ENCODE measurements around the gene TMEM203. TPM values are rescaled to one million over a fixed set of nuclear protein-coding genes. Genes with fewer than 3 reads are reported as not detected.

TMEM203 gene
- total RNA-seq, 2 donors from 2014 or later, result 34.0 to 39.5 TPM

DNA sequence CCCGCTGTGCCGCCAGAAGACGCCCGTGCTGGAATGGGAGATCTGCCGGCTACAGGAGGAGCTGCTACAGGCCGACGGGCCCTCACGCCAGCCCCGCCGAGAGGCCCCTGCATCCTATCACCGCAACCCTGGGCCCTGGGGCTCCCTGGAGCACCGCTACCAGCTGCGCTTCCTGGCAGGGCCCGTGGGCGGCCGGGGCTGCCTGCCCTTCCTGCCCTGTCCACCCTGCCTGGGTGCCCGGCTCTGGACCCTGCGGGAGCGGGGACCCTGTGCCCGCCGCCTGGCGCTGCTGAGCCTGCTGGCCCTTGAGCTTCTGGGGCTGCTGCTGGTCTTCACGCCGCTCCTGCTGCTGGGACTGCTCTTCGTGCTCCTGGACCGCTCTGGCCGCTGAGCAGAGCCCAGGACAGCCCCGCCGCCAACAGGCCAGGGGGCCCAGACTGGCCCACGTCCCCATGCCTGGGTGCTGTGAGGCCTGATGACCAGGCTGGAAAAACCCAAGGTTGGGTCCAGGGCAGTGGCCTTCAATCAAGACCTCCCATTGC, 12.8 kb upstream of the TMEM203 start:
- Mint-ChIP-seq H3K9me3 (no peaks in the 10 kb centered on the region), H3K4me3 (peak overlapping the region; percentile 19), H3K27me3 (ENCODE audit: insufficient read depth) (no peaks in the 10 kb centered on the region), H3K27ac (no peak overlapping the region), H3K36me3 (ENCODE audit: low read depth) (peaks cover 7% of the 10 kb centered on the region), H3K4me1 (peaks cover 15% of the 10 kb centered on the region)
- Histone ChIP-seq H3K9me3 (ENCODE audit: control insufficient read depth, low read length) (no peaks in the 10 kb centered on the region), H3K27me3 (ENCODE audit: control insufficient read depth, insufficient read depth, low read length, poor library complexity, severe bottlenecking) (no peaks in the 10 kb centered on the region), H3K4me3 (ENCODE audit: low read length) (no peak overlapping the region), H3K27ac (ENCODE audit: low read depth, low read length) (no peak overlapping the region), H3K9ac (ENCODE audit: extremely low read depth, low read length, poor library complexity, severe bottlenecking) (no peak overlapping the region), H3K4me1 (ENCODE audit: control insufficient read depth, insufficient read depth, low read length) (peaks cover 23% of the 10 kb centered on the region), H3K36me3 (ENCODE audit: control insufficient read depth, insufficient read depth, low read length) (peaks cover 8% of the 10 kb centered on the region)
- DNase-seq, result no peak
- TF ChIP-seq, protein P1, sequence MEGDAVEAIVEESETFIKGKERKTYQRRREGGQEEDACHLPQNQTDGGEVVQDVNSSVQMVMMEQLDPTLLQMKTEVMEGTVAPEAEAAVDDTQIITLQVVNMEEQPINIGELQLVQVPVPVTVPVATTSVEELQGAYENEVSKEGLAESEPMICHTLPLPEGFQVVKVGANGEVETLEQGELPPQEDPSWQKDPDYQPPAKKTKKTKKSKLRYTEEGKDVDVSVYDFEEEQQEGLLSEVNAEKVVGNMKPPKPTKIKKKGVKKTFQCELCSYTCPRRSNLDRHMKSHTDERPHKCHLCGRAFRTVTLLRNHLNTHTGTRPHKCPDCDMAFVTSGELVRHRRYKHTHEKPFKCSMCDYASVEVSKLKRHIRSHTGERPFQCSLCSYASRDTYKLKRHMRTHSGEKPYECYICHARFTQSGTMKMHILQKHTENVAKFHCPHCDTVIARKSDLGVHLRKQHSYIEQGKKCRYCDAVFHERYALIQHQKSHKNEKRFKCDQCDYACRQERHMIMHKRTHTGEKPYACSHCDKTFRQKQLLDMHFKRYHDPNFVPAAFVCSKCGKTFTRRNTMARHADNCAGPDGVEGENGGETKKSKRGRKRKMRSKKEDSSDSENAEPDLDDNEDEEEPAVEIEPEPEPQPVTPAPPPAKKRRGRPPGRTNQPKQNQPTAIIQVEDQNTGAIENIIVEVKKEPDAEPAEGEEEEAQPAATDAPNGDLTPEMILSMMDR (conservative IDR thresholded peaks at IDR 0.05), result no peak
- WGBS, 2 experiments (ENCODE audit: insufficient coverage in 1 of 2, insufficient read length in 1 of 2), result 95 to 97% methylated on average over 26 to 30 of the region's 30 CpGs

DNA sequence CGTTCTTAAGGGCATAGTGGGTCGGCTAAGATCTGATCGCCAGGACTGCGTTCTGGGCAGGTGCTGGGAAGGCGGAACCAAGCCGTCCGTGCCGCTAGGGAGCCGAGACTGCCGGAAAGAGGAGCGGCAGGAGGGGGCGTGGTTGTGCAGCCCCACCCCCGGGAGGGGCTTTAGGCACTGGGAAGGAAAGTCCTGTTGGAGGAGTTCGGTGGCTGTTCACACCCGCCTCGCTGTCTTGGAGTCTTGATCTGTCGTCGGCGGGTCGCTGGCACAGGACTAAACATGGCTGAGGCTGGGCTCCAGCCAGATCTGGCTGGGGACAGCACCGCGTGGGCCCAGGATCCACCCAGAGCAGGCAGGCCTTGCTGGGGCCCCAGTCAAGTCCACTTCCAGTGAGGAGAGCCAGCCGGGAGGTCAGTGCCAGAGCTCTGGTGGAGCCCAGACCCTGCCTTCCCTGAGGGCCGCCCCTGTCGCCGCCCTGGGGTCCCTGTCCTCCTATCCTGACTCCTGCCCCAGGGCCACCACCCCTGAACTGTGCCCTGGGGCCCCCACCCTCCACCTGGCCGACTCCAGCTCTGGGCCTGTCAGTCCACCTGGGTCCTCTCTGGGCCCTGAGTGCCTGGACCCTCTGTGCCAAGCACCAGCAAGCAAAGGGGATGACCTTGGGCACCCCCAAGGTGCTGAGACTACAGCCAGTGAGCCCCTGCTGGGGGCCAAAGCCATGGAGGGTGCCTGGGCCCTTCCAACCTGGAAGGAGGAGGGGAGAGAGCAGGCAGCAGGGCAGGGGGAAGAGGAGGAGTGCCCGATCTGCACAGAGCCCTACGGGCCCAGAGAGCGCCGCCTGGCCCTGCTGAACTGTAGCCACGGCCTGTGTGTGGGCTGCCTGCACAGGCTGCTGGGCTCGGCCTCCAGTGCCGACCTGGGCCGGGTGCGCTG, 12.1 kb upstream of the TMEM203 start:
- H3K27ac ChIP-seq (ENCODE audit: low read depth, low read length), result no peak overlapping the region
- Mint-ChIP-seq H3K4me3 (peak overlapping the region; percentile 29), H3K4me1 (peaks cover 15% of the 10 kb centered on the region), H3K9me3 (no peaks in the 10 kb centered on the region), H3K27ac (peak overlapping the region; percentile 79), H3K27me3 (ENCODE audit: insufficient read depth) (no peaks in the 10 kb centered on the region), H3K36me3 (ENCODE audit: low read depth) (peaks cover 11% of the 10 kb centered on the region)
- H3K9me3 ChIP-seq (ENCODE audit: control insufficient read depth, low read length), result no peaks in the 10 kb centered on the region
- WGBS, 2 experiments (ENCODE audit: insufficient coverage in 1 of 2, insufficient read length in 1 of 2), result 61 to 71% methylated on average over 26 to 36 of the region's 36 CpGs
- no peak overlapping the region for H3K9ac ChIP-seq (ENCODE audit: extremely low read depth, low read length, poor library complexity, severe bottlenecking)
- DNase-seq, result peak; percentile 93
- peaks cover 23% of the 10 kb centered on the region for H3K4me1 ChIP-seq (ENCODE audit: control insufficient read depth, insufficient read depth, low read length)
- H3K4me3 ChIP-seq (ENCODE audit: low read length), result no peak overlapping the region
- H3K36me3 ChIP-seq (ENCODE audit: control insufficient read depth, insufficient read depth, low read length), result peaks cover 8% of the 10 kb centered on the region
- no peaks in the 10 kb centered on the region for H3K27me3 ChIP-seq (ENCODE audit: control insufficient read depth, insufficient read depth, low read length, poor library complexity, severe bottlenecking)
- TF ChIP-seq, protein P1 (conservative IDR thresholded peaks at IDR 0.05), result peak; percentile 31

DNA sequence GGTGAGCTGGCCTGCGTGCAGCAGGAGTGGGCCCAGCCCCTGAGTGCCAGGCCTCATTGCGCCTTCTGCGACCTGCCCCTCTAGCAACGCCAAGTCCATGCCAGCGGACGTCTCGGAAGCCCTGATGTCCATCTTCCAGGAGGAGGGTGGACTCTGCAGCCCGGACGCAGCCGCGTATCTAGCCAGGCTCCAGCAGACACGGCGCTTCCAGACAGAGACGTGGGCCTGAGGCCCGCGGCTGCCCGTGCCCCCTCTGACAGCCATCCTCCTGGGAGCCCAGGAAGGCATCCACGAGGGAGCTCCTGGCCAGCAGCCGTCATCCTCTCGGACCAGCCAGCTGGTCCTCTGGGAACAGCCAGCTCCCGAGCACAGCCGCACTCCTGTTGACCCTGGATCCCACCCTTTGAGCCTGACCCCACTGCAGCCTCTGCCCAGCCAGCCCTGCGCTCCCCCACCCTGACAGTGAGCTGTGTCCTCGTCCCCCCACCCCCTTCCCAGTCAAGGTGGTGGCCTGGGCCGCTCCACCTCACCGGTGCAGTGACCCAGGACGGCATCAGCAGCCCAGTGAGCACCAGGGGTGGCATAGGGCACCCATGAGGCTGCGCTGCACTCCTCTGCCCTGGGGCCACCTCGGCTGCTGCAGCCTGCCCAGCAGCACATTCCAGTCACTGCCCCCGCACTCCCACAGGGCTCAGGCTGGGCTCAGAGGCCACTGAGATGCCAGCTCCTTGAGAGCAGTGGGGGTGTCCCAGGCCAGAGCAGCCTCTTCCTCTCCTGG, 10.9 kb upstream of the TMEM203 start:
- no peak overlapping the region for H3K9ac ChIP-seq (ENCODE audit: extremely low read depth, low read length, poor library complexity, severe bottlenecking)
- WGBS, 2 experiments (ENCODE audit: insufficient coverage in 1 of 2, insufficient read length in 1 of 2), result 94 to 98% methylated on average over 21 to 30 of the region's 30 CpGs
- Mint-ChIP-seq H3K36me3 (ENCODE audit: low read depth) (peaks cover 12% of the 10 kb centered on the region), H3K4me3 (no peak overlapping the region), H3K27ac (no peak overlapping the region), H3K9me3 (no peaks in the 10 kb centered on the region), H3K4me1 (peaks cover 15% of the 10 kb centered on the region), H3K27me3 (ENCODE audit: insufficient read depth) (no peaks in the 10 kb centered on the region)
- H3K4me3 ChIP-seq (ENCODE audit: low read length), result no peak overlapping the region
- TF ChIP-seq, protein P1 (conservative IDR thresholded peaks at IDR 0.05), result no peak
- peaks cover 23% of the 10 kb centered on the region for H3K4me1 ChIP-seq (ENCODE audit: control insufficient read depth, insufficient read depth, low read length)
- no peaks in the 10 kb centered on the region for H3K9me3 ChIP-seq (ENCODE audit: control insufficient read depth, low read length)
- no peak overlapping the region for H3K27ac ChIP-seq (ENCODE audit: low read depth, low read length)
- DNase-seq, result no peak
- peaks cover 8% of the 10 kb centered on the region for H3K36me3 ChIP-seq (ENCODE audit: control insufficient read depth, insufficient read depth, low read length)
- no peaks in the 10 kb centered on the region for H3K27me3 ChIP-seq (ENCODE audit: control insufficient read depth, insufficient read depth, low read length, poor library complexity, severe bottlenecking)
